ENCODE data around the gene UBL3.

UBL3 gene

GRCh38 chr13:29815336-29815735 is 35.1 kb downstream of the UBL3 start:
- in situ Hi-C loops (cut with HindIII; ENCODE audit: low sequenced_read_pairs), result no loop called here

GRCh38 chr13:29810898-29811297 is 39.5 kb downstream of the UBL3 start:
- in situ Hi-C loops (cut with HindIII; ENCODE audit: low sequenced_read_pairs), result no loop called here

GRCh38 chr13:29810145-29810742 is 40.2 kb downstream of the UBL3 start:
- in situ Hi-C loops (cut with HindIII; ENCODE audit: low sequenced_read_pairs), result no loop called here

- in situ Hi-C loops (cut with HindIII; ENCODE audit: low sequenced_read_pairs), result no loop called here
These were observed 42.2 kb downstream of the UBL3 start for GRCh38 chr13:29808264-29808663.

GRCh38 chr13:29805994-29806979 is 44.1 kb downstream of the UBL3 start:
- in situ Hi-C loops (cut with HindIII; ENCODE audit: low sequenced_read_pairs), result no loop called here

GRCh38 chr13:29803221-29803620 is 47.2 kb downstream of the UBL3 start:
- in situ Hi-C loops (cut with HindIII; ENCODE audit: low sequenced_read_pairs), result no loop called here

GRCh38 chr13:29802621-29803020 is 47.8 kb downstream of the UBL3 start:
- in situ Hi-C loops (cut with HindIII; ENCODE audit: low sequenced_read_pairs), result no loop called here

GRCh38 chr13:29801737-29802305 is 48.6 kb downstream of the UBL3 start:
- in situ Hi-C loops (cut with HindIII; ENCODE audit: low sequenced_read_pairs), result no loop called here

- in situ Hi-C loops (cut with HindIII; ENCODE audit: low sequenced_read_pairs), result no loop called here
These were observed 49.3 kb downstream of the UBL3 start for GRCh38 chr13:29801102-29801501.

GRCh38 chr13:29800687-29801086 is 49.7 kb downstream of the UBL3 start:
- in situ Hi-C loops (cut with HindIII; ENCODE audit: low sequenced_read_pairs), result no loop called here

GRCh38 chr13:29799041-29799440 is 51.4 kb downstream of the UBL3 start:
- in situ Hi-C loops (cut with HindIII; ENCODE audit: low sequenced_read_pairs), result no loop called here

GRCh38 chr13:29791997-29792780 is 58.2 kb downstream of the UBL3 start:
- in situ Hi-C loops (cut with HindIII; ENCODE audit: low sequenced_read_pairs), result no loop called here

- in situ Hi-C loops (cut with HindIII; ENCODE audit: low sequenced_read_pairs), result no loop called here
These were observed 58.9 kb downstream of the UBL3 start for GRCh38 chr13:29791508-29791907.

- in situ Hi-C loops (cut with HindIII; ENCODE audit: low sequenced_read_pairs), result no loop called here
These were observed 63.7 kb downstream of the UBL3 start for GRCh38 chr13:29786698-29787097.

GRCh38 chr13:29785978-29786377 is 64.4 kb downstream of the UBL3 start:
- in situ Hi-C loops (cut with HindIII; ENCODE audit: low sequenced_read_pairs), result no loop called here

- in situ Hi-C loops (cut with HindIII; ENCODE audit: low sequenced_read_pairs), result no loop called here
These were observed 67.6 kb downstream of the UBL3 start for GRCh38 chr13:29782798-29783197.

- in situ Hi-C loops (cut with HindIII; ENCODE audit: low sequenced_read_pairs), result loop anchor here (25.0 kb wide), 1 partner anchor 337 kb away; no protein-coding TSS in a partner anchor
These were observed 75.6 kb downstream of the UBL3 start for GRCh38 chr13:29774830-29775229.

GRCh38 chr13:29771247-29771646 is 79.2 kb downstream of the UBL3 start:
- in situ Hi-C loops (cut with HindIII; ENCODE audit: low sequenced_read_pairs), result loop anchor here (25.0 kb wide), 1 partner anchor 341 kb away; no protein-coding TSS in a partner anchor

- in situ Hi-C loops (cut with HindIII; ENCODE audit: low sequenced_read_pairs), result loop anchor here (25.0 kb wide), 1 partner anchor 345 kb away; no protein-coding TSS in a partner anchor
These were observed 83.4 kb downstream of the UBL3 start for GRCh38 chr13:29767006-29767405.

- in situ Hi-C loops (cut with HindIII; ENCODE audit: low sequenced_read_pairs), result loop anchor here (25.0 kb wide), 1 partner anchor 349 kb away; no protein-coding TSS in a partner anchor
These were observed 86.8 kb downstream of the UBL3 start for GRCh38 chr13:29763436-29764180.

Data from endothelial cell of hepatic sinusoid (primary cell).